ENCODE measurements around the gene SLC30A9.

The SLC30A9 gene

DNA sequence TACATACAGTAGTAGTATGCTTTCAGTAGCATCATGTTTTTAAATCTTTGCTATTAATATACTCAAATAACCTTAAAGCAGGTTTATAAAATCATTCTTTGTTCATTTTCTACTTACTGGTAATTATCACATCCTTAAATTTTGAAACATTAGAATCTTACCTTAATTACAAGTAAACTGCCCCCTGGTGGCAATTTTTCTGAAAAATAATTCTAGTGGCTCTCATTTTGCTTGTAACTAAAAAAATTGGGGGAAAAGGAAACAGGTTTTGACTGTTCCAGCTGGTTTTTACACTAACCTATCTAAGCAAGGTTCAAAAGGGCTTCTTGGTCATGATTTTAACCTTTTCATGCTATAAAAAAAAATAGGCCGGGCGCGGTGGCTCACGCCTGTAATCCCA, 27.2 kb upstream of the SLC30A9 start:
- DNase-seq (ENCODE audit: low spot score): no peak
- TF ChIP-seq, protein P1, sequence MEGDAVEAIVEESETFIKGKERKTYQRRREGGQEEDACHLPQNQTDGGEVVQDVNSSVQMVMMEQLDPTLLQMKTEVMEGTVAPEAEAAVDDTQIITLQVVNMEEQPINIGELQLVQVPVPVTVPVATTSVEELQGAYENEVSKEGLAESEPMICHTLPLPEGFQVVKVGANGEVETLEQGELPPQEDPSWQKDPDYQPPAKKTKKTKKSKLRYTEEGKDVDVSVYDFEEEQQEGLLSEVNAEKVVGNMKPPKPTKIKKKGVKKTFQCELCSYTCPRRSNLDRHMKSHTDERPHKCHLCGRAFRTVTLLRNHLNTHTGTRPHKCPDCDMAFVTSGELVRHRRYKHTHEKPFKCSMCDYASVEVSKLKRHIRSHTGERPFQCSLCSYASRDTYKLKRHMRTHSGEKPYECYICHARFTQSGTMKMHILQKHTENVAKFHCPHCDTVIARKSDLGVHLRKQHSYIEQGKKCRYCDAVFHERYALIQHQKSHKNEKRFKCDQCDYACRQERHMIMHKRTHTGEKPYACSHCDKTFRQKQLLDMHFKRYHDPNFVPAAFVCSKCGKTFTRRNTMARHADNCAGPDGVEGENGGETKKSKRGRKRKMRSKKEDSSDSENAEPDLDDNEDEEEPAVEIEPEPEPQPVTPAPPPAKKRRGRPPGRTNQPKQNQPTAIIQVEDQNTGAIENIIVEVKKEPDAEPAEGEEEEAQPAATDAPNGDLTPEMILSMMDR (IDR thresholded peaks at IDR 0.05; ENCODE audit: extremely low read depth, missing control alignments): no peak

DNA sequence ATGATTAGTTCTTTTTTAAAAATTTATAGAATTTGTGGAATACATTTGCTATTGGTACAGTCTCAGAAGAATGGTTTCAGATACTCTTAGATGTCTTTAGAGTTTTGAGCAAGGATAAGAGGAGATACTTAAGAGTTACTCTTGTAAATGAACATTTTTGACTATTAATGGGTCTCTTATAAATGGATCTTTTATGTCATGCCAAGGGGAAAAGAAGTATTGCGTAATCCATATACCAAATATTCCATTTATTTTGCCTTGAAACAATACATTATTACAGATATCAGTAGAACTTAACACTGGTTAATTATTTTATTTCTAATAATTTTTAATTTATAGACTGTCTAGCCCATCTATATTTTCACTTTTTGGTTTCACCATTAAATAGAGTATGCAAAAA, 25.9 kb upstream of the SLC30A9 start:
- no peak for DNase-seq (ENCODE audit: low spot score)
- TF ChIP-seq, protein P1 (IDR thresholded peaks at IDR 0.05; ENCODE audit: extremely low read depth, missing control alignments): no peak

DNA sequence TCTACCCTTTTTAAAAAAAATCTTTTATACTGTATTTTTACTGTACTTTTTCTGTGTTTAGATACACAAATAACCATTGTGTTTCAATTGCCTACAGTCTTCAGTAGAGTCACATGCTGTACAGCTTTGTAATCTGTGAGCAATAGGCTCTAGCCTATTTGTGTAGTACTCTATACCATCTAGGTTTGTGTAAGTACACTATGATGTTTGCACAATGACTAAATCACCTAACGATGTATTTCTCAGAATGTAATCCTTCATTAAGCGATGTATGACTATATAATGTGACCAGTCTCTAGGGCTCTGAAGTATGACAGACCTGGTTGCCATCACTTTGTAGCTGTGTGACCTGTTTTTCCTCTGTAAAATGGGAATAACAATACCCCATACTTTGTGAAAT, 22.9 kb upstream of the SLC30A9 start:
- no peak for DNase-seq (ENCODE audit: low spot score)
- TF ChIP-seq, protein P1 (IDR thresholded peaks at IDR 0.05; ENCODE audit: extremely low read depth, missing control alignments): no peak

DNA sequence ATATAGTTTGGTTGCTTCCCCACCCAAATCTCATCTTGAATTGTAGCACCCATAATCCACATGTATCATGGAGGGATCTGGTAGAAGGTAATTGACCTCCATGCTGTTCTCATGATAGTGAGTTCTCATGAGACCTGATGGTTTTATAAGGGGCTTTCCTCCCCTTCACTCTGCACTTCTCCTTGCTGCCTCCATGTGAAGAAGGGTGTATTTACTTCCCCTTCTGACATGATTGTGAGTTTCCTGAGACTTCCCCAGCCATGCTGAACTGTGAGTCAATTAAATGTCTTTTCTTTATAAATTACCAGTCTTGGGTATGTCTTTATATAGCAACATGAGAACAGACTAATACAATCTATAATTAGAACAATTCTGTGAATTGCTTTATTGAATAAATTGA, 20.7 kb upstream of the SLC30A9 start:
- DNase-seq (ENCODE audit: low spot score): no peak
- TF ChIP-seq, protein P1 (IDR thresholded peaks at IDR 0.05; ENCODE audit: extremely low read depth, missing control alignments): no peak

DNA sequence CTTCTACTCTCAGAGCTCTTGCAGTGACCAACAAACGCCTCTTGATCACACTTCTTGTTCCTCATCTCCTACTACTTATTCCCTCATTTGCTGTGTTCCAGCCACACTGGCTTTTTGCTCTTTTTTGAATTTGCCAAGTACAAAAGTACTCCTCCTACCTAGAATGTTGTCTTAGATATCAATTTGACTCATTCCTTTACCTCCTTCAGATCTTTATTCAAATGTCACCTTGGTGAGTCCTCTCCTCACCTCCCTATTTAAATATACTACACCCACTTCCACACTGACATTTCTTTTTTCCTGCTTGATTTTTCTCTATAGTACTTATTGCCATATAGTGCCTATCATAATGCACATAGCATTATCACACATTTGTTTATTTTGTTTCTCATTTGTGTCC, 15.0 kb upstream of the SLC30A9 start:
- no peak for DNase-seq (ENCODE audit: low spot score)
- TF ChIP-seq, protein P1 (IDR thresholded peaks at IDR 0.05; ENCODE audit: extremely low read depth, missing control alignments): no peak

DNA sequence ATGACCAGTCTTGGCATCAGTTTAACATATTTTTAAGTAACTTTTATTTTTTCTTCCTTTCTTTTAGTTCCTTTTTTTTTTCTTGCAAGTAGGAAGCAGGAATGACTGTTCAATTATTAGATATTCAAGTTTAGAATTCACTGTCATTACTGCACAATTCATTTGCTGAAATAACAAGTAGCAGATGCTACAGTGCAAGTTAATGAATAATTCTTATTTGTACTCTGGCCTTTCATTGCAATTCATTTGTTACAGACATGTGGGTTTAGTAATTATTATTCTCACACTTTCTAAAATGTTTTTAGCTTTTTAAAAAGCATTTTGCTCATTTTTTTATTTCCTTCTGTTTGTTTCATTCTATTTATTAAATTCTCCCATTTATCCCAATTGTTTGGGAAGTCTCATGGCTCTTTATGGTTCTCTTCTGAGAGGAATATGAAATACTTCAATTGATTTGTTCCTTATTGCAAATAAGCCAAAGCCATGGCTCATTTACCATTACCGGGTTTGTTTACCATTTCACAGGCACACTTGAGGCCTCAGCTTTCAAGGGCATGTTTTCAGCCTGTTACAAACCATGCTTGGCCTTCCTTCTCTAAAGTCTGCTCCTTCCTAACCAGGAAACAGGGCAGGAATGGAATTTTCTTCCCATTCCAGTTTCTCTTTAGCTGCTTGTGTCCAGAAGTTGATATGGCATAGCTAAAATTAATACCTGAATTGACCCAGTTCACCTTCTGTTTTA, 13.4 kb upstream of the SLC30A9 start:
- TF ChIP-seq, protein P1 (IDR thresholded peaks at IDR 0.05; ENCODE audit: extremely low read depth, missing control alignments): no peak
- DNase-seq (ENCODE audit: low spot score): no peak

DNA sequence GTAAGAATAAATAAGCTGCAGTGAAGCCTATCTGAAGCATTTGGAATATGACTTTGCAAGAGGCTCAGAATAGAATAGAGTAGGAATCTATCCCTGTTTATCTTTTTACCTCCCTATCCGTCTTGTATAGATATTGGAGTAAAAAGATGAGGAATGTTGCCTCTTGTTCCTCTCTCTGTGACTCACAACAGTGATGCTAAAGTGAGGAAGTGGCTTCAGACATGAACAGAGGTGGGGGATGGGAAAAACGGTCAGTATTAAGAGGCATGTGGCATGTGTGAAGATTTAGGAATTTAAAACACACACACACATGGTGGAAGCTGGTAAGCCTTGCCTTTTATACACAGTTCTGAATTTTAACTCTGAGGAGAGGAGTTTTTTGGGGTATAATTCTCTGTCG, 12.6 kb upstream of the SLC30A9 start:
- no peak for DNase-seq (ENCODE audit: low spot score)
- TF ChIP-seq, protein P1 (IDR thresholded peaks at IDR 0.05; ENCODE audit: extremely low read depth, missing control alignments): no peak

Measured in GM20000 (cell line).